ENCODE measurements around the gene ARID5B.

GRCh38 chr10:61987537-61987936 is 86.0 kb downstream of the ARID5B start:
- TF ChIP-seq, protein P1, sequence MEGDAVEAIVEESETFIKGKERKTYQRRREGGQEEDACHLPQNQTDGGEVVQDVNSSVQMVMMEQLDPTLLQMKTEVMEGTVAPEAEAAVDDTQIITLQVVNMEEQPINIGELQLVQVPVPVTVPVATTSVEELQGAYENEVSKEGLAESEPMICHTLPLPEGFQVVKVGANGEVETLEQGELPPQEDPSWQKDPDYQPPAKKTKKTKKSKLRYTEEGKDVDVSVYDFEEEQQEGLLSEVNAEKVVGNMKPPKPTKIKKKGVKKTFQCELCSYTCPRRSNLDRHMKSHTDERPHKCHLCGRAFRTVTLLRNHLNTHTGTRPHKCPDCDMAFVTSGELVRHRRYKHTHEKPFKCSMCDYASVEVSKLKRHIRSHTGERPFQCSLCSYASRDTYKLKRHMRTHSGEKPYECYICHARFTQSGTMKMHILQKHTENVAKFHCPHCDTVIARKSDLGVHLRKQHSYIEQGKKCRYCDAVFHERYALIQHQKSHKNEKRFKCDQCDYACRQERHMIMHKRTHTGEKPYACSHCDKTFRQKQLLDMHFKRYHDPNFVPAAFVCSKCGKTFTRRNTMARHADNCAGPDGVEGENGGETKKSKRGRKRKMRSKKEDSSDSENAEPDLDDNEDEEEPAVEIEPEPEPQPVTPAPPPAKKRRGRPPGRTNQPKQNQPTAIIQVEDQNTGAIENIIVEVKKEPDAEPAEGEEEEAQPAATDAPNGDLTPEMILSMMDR (IDR thresholded peaks at IDR 0.05), result no peak
- no peak for TF ChIP-seq POLR2A (IDR thresholded peaks at IDR 0.05)

Measured in Peyer's patch (tissue), 4 donors.